ENCODE data around the gene VPS26C.

The VPS26C gene

GRCh38 chr21:37264808-37265207, 2.3 kb downstream of the VPS26C start:
- no peak for DNase-seq (ENCODE audit: low read depth)

- no peak for DNase-seq (ENCODE audit: low read depth)
Observed at GRCh38 chr21:37263827-37264600, 3.1 kb downstream of the VPS26C start.

GRCh38 chr21:37259426-37259825, 7.7 kb downstream of the VPS26C start:
- DNase-seq (ENCODE audit: low read depth), result no peak

GRCh38 chr21:37257967-37258877, 8.9 kb downstream of the VPS26C start:
- DNase-seq (ENCODE audit: low read depth), result no peak

- DNase-seq (ENCODE audit: low read depth), result no peak
Observed at GRCh38 chr21:37257511-37257966, 9.6 kb downstream of the VPS26C start.

GRCh38 chr21:37253991-37254390, 13.1 kb downstream of the VPS26C start:
- DNase-seq (ENCODE audit: low read depth), result no peak

GRCh38 chr21:37251294-37251634, 15.9 kb downstream of the VPS26C start:
- DNase-seq (ENCODE audit: low read depth), result no peak

GRCh38 chr21:37249112-37249904, 17.8 kb downstream of the VPS26C start:
- DNase-seq (ENCODE audit: low read depth), result no peak

- no peak for DNase-seq (ENCODE audit: low read depth)
Observed at GRCh38 chr21:37248298-37248697, 18.8 kb downstream of the VPS26C start.

- no peak for DNase-seq (ENCODE audit: low read depth)
Observed at GRCh38 chr21:37245151-37245550, 22.0 kb downstream of the VPS26C start.

- DNase-seq (ENCODE audit: low read depth), result no peak
Observed at GRCh38 chr21:37244501-37245095, 22.5 kb downstream of the VPS26C start.

GRCh38 chr21:37243961-37244360, 23.2 kb downstream of the VPS26C start:
- no peak for DNase-seq (ENCODE audit: low read depth)

- DNase-seq (ENCODE audit: low read depth), result no peak
Observed at GRCh38 chr21:37241426-37241825, 25.7 kb downstream of the VPS26C start.

GRCh38 chr21:37240978-37241377, 26.2 kb downstream of the VPS26C start:
- DNase-seq (ENCODE audit: low read depth), result no peak

- no peak for DNase-seq (ENCODE audit: low read depth)
Observed at GRCh38 chr21:37237764-37238163, 29.4 kb downstream of the VPS26C start.

GRCh38 chr21:37237346-37237745, 29.8 kb downstream of the VPS26C start:
- no peak for DNase-seq (ENCODE audit: low read depth)

GRCh38 chr21:37233551-37234146, 33.5 kb downstream of the VPS26C start:
- no peak for DNase-seq (ENCODE audit: low read depth)

- no peak for DNase-seq (ENCODE audit: low read depth)
Observed at GRCh38 chr21:37232274-37233018, 34.7 kb downstream of the VPS26C start.

- no peak for DNase-seq (ENCODE audit: low read depth)
Observed at GRCh38 chr21:37231671-37232070, 35.5 kb downstream of the VPS26C start.

GRCh38 chr21:37231249-37231645, 35.9 kb downstream of the VPS26C start:
- DNase-seq (ENCODE audit: low read depth), result no peak

All from HS-27A (cell line).